Right renal cortex interstitium (tissue), 3 donors: ENCODE measurements around the gene UGT1A4. TPM values are rescaled to one million over a fixed set of nuclear protein-coding genes. Genes with fewer than 3 reads are reported as not detected.
"Not testable (repeated sequence)": the region's sequence is repeated elsewhere in the genome, so short reads cannot be mapped to it uniquely, and the experiment has no call there.

Experiments used
- DNase-seq, 3 donors: peaks; one replicate each; pipeline ENCODE4 v3.0.0-alpha.2; 2013; ENCODE audit warnings: low read depth in 3 of 3, low spot score in 2 of 3
- polyA plus RNA-seq, 3 donors: library from polyadenylated mRNA; unstranded; fragments of 120-200 nt; gene quantifications; one replicate each; pipeline ENCODE4 v1.2.1, GENCODE V29; 2013; ENCODE audit not compliant: insufficient read length in 3 of 3

Gene UGT1A4
- polyA plus RNA-seq, 3 donors = not detected

- DNase-seq = no peak
Observed at GRCh38 chr2:233699424-233700027, 19.0 kb upstream of the UGT1A4 start.

- no peak for DNase-seq
Observed at GRCh38 chr2:233700028-233700635, 18.4 kb upstream of the UGT1A4 start.

- DNase-seq = not testable (repeated sequence)
Observed at GRCh38 chr2:233700842-233701241, 17.7 kb upstream of the UGT1A4 start.

- no peak for DNase-seq
Observed at GRCh38 chr2:233702238-233702637, 16.3 kb upstream of the UGT1A4 start.

GRCh38 chr2:233705911-233706506, 12.5 kb upstream of the UGT1A4 start:
- no peak for DNase-seq

- no peak for DNase-seq
Observed at GRCh38 chr2:233706720-233707119, 11.8 kb upstream of the UGT1A4 start.

- DNase-seq = no peak
Observed at GRCh38 chr2:233707940-233708644, 10.4 kb upstream of the UGT1A4 start.

- DNase-seq = no peak
Observed at GRCh38 chr2:233708942-233709341, 9.6 kb upstream of the UGT1A4 start.

- peak; percentile 31 to 55 (median 55) for DNase-seq
Observed at GRCh38 chr2:233711312-233712008, 7.1 kb upstream of the UGT1A4 start.

GRCh38 chr2:233712611-233713261, 5.8 kb upstream of the UGT1A4 start, which contains the start of gene UGT1A5:
UGT1A5 (plus strand) TSS chr2:233712907; CDS start chr2:233712992, 85 bp downstream.
- no peak for DNase-seq

- DNase-seq = no peak
Observed at GRCh38 chr2:233713262-233713615, 5.3 kb upstream of the UGT1A4 start.

- no peak for DNase-seq
Observed at GRCh38 chr2:233714121-233714520, 4.4 kb upstream of the UGT1A4 start.

GRCh38 chr2:233728723-233729301, 10.3 kb downstream of the UGT1A4 start, which contains the start of gene UGT1A3:
UGT1A3 (plus strand) TSS chr2:233729042; CDS start chr2:233729127, 85 bp downstream.
- no peak for DNase-seq

GRCh38 chr2:233736868-233737653, 18.5 kb downstream of the UGT1A4 start:
- not testable (repeated sequence) for DNase-seq

- DNase-seq = no peak
Observed at GRCh38 chr2:233740870-233741269, 22.3 kb downstream of the UGT1A4 start.

- DNase-seq = no peak
Observed at GRCh38 chr2:233743464-233744259, 25.1 kb downstream of the UGT1A4 start.

GRCh38 chr2:233745073-233745755, 26.7 kb downstream of the UGT1A4 start:
- DNase-seq = no peak

- DNase-seq = not testable (repeated sequence)
Observed at GRCh38 chr2:233745838-233746237, 27.3 kb downstream of the UGT1A4 start.
